Cardiac muscle cell (in vitro differentiated cells and primary cell): ENCODE results near the gene RARB. TPM values are rescaled to one million over a fixed set of nuclear protein-coding genes. Genes with fewer than 3 reads are reported as not detected.

Experiments
- DNase-seq, 2 donors: peaks; one replicate each; pipeline versions ENCODE4 v3.0.0 to v3.0.0-alpha.2; 2010 to 2017; ENCODE audit warnings: low read depth in 1 of 2, low spot score in 1 of 2
- H3K27ac ChIP-seq: fragments of 200-600 bp; sonication (generic); 2 replicates; pipeline ENCODE4 v1.5.1; 2016
- H3K27me3 ChIP-seq: fragments of 200-600 bp; sonication (generic); 2 replicates; pipeline ENCODE4 v1.6.0; 2016; ENCODE audit warnings: control low read depth
- H3K36me3 ChIP-seq: fragments of 200-600 bp; sonication (generic); 2 replicates; pipeline ENCODE4 v1.5.1; 2016; ENCODE audit warnings: control low read depth
- H3K4me1 ChIP-seq: fragments of 200-600 bp; sonication (generic); 2 replicates; pipeline ENCODE4 v1.8.1; 2017; ENCODE audit warnings: low read depth, mild to moderate bottlenecking, mixed run types
- H3K4me3 ChIP-seq: fragments of 200-600 bp; sonication (generic); 2 replicates; pipeline ENCODE4 v1.5.1; 2016; ENCODE audit warnings: mild to moderate bottlenecking
- H3K9me3 ChIP-seq: fragments of 200-600 bp; sonication (generic); 2 replicates; pipeline ENCODE4 v1.5.1; 2017; ENCODE audit warnings: low read depth, mild to moderate bottlenecking, control low read depth
- polyA plus RNA-seq: library from polyadenylated mRNA; unstranded; fragments of >200 nt; fragmentation: Nextera tagmentation; extraction: Ambion mirVana; gene quantifications from 2 replicates; pipeline ENCODE4 v1.2.1, GENCODE V29; 2016
- total RNA-seq: library from RNA; depleted of rRNA; stranded (reverse); fragments of >200 nt; gene quantifications from 2 replicates; pipeline ENCODE4 v1.2.3, GENCODE V29; 2016
- TF ChIP-seq, protein P1 (sequence below): IDR thresholded peaks from 2 replicates; pipeline ENCODE4 v1.5.1; 2012; ENCODE audit warnings: low read depth, mild to moderate bottlenecking, low read length

RARB gene
- total and polyA plus RNA-seq, 2 experiments from 2014 or later = 22.4 to 27.2 TPM

GRCh38 chr3:25441234-25441856, 13.3 kb downstream of the RARB start:
- TF ChIP-seq, protein P1, sequence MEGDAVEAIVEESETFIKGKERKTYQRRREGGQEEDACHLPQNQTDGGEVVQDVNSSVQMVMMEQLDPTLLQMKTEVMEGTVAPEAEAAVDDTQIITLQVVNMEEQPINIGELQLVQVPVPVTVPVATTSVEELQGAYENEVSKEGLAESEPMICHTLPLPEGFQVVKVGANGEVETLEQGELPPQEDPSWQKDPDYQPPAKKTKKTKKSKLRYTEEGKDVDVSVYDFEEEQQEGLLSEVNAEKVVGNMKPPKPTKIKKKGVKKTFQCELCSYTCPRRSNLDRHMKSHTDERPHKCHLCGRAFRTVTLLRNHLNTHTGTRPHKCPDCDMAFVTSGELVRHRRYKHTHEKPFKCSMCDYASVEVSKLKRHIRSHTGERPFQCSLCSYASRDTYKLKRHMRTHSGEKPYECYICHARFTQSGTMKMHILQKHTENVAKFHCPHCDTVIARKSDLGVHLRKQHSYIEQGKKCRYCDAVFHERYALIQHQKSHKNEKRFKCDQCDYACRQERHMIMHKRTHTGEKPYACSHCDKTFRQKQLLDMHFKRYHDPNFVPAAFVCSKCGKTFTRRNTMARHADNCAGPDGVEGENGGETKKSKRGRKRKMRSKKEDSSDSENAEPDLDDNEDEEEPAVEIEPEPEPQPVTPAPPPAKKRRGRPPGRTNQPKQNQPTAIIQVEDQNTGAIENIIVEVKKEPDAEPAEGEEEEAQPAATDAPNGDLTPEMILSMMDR = peak; percentile 68
- Histone ChIP-seq H3K4me3 (no peak overlapping the region), H3K9me3 (no peaks in the 10 kb centered on the region), H3K36me3 (no peaks in the 10 kb centered on the region), H3K27me3 (no peaks in the 10 kb centered on the region), H3K27ac (no peak overlapping the region), H3K4me1 (peaks cover 15% of the 10 kb centered on the region)
- DNase-seq = no peak

DNA sequence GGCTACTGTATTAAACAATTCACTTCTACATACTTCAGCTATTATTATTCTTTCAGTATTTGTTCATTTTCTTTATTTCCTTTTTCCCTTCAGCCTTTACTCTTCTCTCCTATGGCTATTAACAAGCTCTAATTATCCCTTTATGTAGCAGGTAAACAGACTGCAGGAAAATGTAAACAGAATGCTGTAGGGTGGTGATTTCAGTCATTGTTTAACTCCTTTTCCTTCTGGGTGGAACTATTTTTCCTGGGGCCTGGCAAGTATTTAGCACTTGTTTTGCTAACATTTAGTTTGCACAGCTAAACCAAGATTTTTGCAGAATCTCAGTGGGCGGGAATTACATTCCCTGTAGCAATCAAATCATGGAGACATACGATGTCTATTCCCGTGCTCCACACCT, 14.4 kb downstream of the RARB start:
- TF ChIP-seq, protein P1 = no peak
- no peak for DNase-seq
- H3K27ac ChIP-seq = no peak overlapping the region
- no peaks in the 10 kb centered on the region for H3K36me3 ChIP-seq
- no peak overlapping the region for H3K4me3 ChIP-seq
- no peaks in the 10 kb centered on the region for H3K27me3 ChIP-seq
- no peaks in the 10 kb centered on the region for H3K9me3 ChIP-seq
- H3K4me1 ChIP-seq = peaks cover 15% of the 10 kb centered on the region

DNA sequence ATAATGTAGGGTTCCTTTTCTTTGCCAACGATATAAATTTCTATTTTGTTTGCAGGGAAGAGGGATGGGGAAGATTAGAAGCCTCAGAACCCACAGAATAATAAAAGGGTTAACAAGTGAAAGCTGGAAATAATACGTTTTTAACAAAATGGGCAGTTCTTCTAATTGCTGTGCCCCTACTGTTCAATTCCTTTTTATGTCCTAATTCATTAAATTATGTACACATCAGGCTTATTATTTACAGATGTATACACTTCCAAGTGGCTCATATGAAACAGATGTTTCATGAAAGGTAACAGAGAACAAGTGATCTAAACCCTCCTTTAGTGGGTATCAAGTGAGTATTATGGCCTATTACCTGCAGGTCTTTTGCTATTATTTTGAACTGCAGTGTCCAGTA, 16.2 kb downstream of the RARB start:
- Histone ChIP-seq H3K4me3 (no peak overlapping the region), H3K36me3 (no peaks in the 10 kb centered on the region), H3K9me3 (no peaks in the 10 kb centered on the region), H3K27ac (no peak overlapping the region), H3K4me1 (peaks cover 5% of the 10 kb centered on the region), H3K27me3 (no peaks in the 10 kb centered on the region)
- TF ChIP-seq, protein P1 = no peak
- no peak for DNase-seq

GRCh38 chr3:25445731-25446130, 17.7 kb downstream of the RARB start:
- Histone ChIP-seq H3K9me3 (no peaks in the 10 kb centered on the region), H3K27ac (peak overlapping the region; percentile 43), H3K36me3 (no peaks in the 10 kb centered on the region), H3K4me3 (no peak overlapping the region), H3K27me3 (no peaks in the 10 kb centered on the region), H3K4me1 (peaks cover 7% of the 10 kb centered on the region)
- no peak for DNase-seq
- TF ChIP-seq, protein P1 = no peak

- Histone ChIP-seq H3K27me3 (no peaks in the 10 kb centered on the region), H3K27ac (peak overlapping the region; percentile 59)
Measured at GRCh38 chr3:25447285-25447684, 19.2 kb downstream of the RARB start.

More at GRCh38 chr3:25447285-25447684, 19.2 kb downstream of the RARB start:
- TF ChIP-seq, protein P1 = no peak
- Histone ChIP-seq H3K36me3 (no peaks in the 10 kb centered on the region), H3K4me1 (peaks cover 15% of the 10 kb centered on the region), H3K4me3 (no peak overlapping the region), H3K9me3 (no peaks in the 10 kb centered on the region)
- DNase-seq = no peak
